NCI-H2107 (cell line): Measurements from ENCODE around the gene CFAP161.
"Not testable (repeated sequence)": the region's sequence is repeated elsewhere in the genome, so short reads cannot be mapped to it uniquely, and the experiment has no call there.

ENCODE experiments used
- DNase-seq: peaks from one replicate; lab custom pipeline; 2025; lab: John Stamatoyannopoulos, UW

The CFAP161 gene

DNA sequence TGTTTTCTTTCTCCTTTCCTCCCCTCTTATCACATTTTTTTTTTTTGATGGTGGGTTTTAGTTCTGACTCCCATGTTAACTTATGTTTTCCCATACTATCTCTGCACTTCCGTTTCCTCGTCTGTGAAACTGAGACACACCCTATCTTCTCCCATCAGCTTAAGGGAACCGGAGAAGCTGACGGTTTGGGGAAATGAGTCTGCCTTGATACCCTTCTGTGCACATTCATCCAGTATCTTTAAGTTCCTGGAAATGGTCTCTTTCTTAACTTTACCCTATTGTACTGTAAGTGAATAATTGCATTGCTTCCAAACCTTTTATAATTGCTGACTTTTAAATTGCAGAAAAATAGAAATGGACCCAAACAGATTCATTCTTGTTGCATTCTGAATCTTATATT, 26.2 kb upstream of the CFAP161 start:
- no peak for DNase-seq

DNA sequence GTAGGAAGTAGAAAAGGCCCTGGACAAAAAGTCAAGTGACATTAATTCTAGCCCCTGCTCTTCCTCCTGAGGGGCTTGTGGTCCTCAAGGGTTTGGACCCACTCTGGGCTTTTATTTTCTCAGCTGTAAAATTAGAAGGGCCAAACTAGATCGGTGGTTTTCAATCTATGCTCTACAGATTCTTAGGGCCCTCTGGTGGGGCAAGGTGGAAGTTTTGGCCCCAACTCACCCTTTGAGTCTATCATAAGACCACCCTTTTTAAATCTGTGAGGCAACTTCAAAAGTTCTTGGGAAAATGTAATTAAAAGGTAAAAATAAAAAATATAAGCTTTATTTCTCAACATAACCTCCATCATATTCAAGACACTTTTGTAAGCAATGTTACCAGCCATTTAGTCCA, 25.6 kb upstream of the CFAP161 start:
- DNase-seq, result no peak

DNA sequence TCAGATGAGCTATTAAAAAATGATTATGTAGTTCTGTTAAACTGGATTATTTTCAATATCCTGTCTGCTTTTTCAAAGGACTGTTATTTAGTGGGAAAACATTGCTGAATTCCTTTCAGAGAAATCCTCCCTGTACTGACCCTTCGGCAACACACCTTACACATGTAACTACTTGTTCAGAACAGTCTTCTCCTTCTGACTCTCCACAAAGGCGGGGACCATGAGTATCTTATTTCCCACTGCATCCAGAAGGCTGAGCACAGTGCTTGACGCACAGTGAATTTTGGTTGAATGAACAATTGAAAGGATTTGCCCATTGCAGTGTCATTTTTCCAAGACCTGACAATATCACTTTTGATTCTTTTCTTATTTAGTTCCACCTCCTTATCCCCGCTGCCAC, 23.1 kb upstream of the CFAP161 start:
- no peak for DNase-seq

DNA sequence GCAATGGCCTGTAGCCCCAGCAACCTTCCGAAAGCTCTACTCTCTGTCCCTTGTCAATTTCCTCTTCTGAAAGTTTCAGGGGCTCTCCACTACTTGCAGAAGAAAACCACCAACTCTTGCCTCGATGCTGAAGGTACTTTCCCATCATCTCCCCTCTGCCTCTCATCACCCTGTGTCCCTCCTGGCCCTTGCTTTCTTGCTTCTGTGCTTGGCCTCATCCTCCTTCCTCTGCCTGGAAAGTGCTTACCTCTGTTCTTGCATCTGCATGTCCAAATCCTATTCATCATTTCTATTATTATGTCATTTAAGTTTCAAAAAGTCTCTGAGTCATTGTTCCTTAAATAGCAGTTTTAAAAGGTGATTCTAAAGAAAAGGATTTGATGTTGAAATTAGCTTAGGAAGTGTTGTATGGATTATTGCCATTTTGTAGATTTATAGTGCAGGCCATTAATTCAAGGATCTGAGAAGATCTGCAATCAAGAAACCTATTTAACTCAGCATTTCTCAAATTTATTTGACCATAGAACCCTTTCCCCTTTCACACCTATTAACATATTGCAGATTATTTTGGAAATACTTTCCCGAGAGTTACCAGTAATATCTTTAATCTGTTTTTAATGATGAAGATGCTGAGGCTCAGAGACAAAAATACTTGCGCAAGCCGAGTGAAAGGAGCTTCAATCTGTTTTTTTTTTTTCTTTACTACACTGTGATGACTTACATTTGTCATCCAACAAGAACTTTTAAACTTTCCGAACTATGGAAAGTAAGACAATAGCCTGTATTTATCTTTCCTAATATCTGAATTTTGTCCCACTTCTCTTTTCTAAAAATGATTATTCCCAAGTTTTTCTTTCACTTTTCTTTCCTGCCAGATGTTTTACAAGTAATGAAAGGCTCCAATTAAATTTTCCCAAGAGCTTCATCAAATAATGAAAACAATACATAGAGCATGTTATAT, 22.3 kb upstream of the CFAP161 start:
- no peak for DNase-seq

DNA sequence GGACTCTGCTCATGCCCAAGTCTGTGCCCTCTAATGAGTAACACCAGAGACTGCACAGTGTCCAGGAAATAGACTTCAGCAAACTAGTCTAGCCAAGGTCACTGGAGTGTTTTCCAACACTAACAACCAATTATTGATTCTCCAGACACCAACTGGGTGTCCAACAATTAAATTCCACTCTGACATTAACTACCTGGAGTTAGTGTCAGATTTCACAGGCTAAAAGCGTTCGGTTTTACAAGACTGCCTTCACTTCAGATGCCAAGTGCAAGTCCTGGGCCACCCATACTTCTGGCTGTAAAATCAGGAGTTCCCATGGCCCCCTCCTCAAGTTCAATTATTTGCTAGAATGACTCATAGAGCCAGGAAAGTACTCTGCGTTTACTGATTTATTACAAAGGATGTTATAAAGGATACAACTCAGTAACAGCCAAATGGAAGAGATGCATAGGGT, 20.8 kb upstream of the CFAP161 start:
- no peak for DNase-seq

DNA sequence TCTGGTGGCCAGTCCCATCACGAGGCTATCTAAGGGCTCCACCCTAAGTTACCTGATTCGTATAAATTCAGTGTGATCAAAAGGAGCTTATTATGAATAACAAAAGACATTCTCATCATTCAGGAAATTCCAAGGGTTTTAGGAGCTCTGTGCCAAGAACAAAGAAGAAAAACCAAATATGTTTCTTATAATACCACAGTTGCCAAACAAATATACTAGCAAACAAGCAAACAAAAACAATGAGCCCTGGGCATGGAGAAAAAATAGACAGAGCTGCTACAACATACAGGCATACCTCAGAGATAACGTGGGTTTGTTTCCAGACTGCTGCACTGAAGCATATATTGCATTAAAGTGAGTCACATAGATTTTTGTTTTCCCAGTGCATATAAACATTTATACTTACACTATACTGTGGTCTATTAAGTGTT, 20.2 kb upstream of the CFAP161 start:
- no peak for DNase-seq

DNA sequence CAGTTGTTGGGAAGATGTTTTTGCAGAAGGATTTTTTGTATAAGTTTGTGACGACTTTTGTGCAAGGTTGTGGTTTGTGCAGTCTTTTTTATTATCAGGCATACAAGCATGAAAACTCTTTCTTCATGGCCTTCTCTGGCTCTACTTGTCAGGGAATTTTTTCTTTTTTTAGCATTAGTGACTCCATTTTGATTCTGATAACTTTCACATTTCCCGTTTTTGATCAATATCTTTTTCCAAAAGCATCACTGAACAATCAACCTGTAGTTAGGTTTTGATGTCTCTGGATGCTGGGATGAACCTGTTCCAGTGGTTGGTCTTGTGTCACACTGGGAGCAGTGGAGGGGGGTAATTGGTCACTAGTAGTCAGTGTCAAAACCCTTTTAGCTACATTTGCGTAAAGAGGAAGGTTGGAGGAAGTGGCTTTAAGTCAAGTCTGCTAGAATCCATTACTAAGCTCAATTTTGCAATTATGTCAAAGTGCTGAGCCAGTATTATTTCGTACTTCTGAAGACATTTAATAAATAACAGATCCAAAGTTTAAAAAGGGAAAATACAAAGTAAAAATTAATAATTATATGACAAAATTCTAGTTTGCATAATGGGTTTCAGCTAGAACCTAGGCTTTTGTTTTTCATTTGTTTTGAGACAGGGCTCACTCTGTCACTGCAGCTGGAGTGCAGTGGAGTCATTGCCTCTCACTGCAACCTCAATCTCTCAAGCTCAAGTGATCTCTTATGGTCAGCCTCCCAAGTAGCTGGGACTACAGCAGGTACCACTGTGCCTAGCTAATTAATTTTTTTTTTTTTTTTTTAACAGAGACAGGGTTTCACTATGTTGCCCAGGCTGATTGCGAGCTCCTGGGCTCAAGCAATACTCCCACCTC, 18.8 kb upstream of the CFAP161 start:
- no peak for DNase-seq

DNA sequence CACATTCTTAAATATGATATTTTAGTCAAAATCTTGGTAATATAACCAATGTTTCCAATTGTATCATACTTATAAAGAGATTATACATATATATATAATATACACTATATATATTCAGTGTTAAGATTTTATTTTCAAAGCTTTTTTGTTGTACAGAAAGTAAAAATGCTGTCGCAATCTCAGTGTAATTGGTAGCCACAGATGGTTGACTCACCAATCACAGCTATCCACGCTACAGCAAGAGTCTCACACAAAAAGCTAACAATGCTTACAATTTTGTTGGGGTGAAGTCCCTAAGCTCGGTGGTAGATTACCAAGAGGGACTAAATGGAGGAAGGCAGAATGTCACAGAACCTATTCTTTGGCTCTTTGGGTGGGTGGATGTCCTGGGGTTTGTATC, 16.9 kb upstream of the CFAP161 start:
- no peak for DNase-seq

DNA sequence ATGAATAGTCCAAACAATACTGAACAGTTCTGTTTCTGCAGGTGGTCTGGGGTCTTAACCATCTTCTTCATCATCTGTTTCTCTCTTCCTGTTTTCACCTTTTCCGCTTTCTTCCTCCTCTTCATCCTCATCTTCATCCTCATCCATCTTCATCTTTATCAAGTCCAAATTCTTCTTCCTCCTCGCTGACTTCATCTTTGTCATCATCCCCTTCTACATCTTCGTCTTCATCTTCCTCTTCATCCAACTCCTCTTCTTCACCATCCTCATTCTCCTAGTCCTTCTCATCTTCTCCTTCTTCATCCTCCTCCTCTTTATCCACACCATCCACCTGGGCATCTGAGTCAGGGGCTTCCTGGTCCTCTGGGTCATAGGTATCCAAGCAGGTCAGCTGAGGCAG, 16.5 kb upstream of the CFAP161 start:
- no peak for DNase-seq

DNA sequence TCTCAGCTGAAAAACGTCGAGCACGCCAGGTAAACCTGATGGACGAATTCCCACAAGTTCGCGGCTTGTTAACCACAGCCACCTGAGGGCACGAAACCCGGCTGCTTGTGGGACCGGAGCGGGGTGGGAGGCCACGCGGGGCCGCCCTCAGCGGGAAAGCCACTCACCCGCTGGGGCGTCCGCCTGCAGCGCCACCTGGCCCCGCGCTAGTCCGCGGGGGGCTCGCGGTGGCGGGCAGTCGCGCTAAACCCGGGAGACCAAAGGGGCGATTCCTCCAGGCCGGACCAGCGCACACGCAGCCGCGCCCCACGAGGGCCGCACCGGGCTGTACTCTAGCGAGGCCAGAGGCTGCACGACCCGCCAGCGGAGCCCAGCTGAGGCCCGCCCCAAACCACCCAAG, 15.7 kb upstream of the CFAP161 start:
- no peak for DNase-seq

DNA sequence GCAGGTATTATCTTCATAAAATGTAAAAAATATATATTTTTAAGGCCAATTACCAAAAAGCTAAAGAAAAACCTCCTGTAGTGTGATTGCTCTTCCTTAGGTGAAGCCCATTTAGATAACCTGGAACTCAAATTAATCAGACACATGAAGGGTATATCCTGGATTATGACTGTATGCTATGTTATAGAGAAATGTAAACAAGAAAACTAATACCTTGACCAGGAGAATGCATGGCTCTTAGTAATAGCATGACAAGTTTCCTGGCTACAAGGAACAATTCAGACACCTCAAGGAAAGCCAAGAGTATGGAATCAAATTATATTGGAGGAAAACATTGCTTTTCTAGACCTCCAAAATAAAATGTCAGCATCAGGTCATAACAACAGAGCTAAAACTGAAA, 14.0 kb upstream of the CFAP161 start:
- DNase-seq, result no peak

DNA sequence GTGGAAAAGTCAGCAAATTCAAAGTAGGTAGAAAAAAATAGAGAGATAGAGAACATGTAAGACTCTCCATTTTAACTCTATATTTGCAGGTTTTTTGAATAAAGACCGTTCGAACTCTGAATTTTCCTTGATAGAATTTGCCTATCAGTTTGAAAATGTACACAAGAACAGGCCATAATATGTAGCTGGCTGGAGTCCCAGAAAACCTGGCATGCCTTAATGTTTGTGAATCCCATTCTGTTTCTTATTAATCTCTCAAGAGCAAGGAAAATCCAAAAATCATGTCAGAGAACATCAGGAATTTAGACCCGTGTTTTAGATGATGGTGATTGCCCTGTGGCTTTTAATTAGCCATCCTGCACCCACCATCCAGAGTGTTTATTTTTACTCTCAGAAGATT, 7.2 kb upstream of the CFAP161 start:
- DNase-seq, result no peak

DNA sequence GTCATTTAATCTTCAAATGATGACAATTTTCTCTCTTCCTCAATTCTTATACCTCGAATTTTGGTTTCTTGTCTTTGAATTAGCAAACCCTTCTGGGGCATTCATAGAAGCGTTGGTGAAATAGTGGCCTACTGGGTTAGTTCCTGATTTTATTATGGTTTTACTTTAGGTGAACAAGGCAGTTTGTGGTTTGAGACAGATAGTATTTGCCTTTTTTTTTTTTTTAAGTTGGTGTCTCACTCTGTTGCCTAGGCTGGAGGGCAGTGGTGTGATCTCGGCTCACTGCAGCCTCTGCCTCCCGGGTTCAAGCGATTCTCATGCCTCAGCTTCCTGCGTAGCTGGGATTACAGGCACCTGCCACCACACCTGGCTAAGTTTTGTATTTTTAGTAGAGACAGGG, 7.4 kb downstream of the CFAP161 start:
- not testable (repeated sequence) for DNase-seq

DNA sequence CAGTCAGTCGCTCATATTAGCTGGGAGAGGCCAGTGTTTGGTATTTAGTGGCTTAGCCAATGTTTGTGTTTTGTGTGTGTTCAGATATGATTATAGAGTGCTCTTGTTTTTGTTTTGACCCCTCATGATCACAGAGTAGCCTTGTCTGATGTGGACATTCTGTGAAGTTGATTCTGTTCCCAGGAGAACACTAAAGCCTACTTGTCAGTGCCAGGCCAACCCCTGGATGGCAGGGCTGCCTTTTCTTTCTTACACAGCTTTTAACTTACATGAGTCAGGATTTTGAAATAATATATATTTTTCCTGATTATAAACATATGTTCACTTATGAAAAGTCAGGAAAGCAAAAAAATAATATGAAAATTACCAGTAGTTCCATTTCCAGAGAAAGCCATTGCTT, 11.9 kb downstream of the CFAP161 start:
- no peak for DNase-seq

DNA sequence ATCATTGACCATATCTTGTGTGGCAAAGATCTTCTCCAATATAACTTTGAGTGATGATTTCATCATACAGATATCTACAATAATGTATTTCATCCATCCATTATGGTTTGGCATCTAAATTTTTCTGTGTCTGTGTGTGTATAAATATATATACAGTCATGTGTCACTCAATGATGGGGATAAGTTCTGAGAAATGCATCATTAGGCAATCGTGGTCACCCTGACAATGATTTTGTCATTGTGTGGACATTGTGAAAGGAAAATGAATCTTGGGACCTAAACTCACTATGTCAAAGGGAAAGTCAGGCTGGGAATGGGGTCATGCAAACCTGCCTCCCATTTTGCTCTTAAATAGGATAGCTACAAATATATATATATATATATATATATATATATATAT, 12.4 kb downstream of the CFAP161 start:
- DNase-seq, result no peak

DNA sequence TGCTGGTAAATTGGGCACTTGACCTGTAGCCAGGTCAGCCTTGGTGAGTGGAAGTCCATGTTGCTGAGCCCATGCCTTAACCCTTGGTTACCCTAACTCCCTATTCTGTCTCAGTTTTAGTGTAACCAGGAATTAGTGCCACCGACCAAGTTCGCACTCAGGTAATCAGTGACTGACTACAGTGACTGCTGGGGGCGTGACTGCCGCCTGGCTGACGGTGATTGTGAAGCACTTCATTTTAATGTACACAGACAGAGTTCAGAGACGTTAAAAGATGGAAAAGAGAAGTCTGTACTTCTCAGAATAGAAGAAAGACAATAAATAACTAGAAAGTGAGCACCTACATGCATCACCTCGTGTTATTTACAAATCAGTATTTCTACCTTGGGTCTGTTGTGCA, 17.3 kb downstream of the CFAP161 start:
- DNase-seq, result no peak

DNA sequence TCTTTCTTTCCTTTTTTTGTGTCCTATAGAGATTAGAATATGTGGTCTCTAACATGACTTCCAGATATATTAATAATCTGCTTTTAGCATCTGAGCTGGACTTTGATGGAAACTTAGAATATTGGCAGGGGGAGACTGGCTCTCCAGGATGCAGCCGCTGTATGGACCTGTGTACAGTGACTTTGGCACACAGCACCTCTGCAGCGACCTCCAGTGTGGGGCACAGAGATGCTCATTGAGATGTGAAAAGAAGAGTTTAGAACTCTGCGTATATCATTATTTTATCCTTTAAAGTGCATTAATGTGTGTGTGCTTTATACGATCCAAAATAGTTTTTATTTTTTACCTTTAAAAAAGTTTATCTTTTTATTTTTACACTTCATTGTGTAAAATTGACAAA, 18.3 kb downstream of the CFAP161 start:
- no peak for DNase-seq

DNA sequence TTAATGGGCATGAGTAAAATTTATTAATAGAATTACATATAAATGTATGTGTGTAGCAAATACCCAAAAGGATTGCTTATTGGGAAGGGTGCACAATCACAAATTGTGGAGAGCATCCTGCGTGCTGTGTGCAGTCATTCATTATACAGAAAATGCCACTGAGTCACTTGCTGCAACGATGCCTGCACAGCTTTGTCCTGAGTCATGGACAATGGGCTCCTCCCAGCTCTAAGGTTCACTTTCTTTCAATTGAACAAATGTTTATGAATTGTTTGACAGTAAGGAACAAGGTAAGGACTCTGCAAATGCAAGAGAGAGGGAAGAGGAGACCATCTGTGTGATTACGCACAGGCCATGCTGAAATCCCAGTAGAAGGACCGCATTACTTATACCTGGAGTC, 18.7 kb downstream of the CFAP161 start:
- DNase-seq, result no peak

DNA sequence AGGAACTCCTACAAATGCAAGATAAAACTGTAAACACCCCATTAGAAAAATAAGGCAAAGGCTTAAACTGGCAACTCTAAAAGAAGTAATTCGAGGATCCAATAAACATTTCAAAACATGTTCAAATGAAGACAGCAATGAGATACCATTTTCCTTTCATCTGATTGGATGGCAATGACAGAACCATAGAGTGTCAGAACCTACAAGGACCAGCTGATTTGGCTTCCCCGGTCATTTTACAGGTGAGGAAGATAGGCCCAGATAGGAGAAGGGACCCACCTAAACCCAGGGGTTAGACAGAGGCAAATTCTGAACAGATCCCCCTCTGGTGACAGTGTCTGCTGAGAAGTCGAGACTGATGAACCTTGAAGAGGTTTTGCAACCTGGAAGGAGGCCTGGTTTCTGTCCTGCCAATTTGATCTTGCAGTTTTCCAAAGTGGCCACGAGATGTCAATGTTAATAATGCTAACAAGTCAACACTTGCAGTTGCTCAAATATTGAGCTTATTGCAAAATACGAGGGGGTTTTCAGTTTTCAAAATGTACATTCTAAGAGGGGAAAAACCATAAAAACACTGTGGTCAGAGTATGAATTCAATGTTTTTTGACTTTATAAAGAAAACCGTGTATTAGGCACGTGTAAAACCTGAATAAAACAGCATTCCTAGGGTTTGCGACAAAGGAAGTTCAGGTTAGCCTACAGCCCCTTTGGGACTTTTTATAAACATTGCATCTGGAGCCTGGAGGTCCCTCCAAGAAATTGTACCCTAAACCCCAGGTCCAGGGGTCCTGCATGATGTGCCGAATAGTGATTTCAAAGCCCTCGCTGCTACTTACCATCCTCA, 21.5 kb downstream of the CFAP161 start:
- DNase-seq, result no peak

DNA sequence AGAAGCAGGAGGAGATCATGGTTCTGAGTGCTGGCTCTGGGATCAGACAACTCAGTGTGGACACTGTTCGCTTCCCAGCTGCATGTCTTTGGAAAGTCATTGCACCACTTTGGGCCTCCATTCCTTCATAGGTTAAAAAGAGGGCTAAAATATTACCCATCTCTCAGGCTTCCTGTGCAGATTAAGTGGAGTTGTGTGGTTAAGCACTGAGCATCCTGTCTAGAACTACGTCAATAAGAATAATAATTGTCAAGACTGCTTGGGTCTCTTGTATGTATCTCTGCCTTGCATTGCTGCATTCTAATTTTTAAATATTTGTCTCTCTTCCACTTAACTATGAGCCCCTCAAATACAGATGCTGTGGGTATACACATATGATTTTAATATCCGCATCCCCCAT, 22.3 kb downstream of the CFAP161 start:
- DNase-seq, result no peak

DNA sequence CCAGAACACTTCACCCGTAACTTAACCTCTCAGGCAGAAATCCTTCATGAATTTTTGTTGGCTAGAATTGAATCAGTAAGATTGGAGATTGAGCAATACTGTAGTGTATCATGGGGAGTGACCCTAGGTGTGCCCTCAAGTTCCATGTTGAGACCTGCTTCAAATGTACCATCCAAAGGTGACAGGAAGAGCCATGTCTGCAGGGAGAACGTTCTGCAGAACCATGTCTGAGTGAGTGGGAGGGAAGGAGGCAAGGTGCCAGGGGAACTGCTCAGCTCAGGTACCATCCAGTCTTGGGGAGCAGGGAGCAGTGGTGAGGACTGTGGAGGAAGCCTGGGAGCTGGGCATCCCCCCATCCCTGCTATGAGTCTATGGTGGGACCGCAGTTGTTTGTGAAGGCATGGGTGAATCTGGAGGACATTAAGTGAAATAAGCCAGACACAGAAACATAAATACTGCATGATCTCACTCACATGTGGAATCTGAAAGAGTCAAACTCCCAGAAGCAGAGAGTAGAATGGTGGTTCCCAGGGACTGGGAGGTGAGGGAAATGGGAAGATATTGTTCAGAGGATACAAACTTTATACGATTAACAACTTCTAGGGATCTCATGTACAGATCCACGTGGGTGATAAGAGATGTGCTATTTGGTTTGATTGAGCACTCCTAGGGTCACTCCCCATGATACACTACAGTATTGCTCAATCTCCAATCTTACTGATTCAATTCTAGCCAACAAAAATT, 23.3 kb downstream of the CFAP161 start:
- DNase-seq, result no peak

DNA sequence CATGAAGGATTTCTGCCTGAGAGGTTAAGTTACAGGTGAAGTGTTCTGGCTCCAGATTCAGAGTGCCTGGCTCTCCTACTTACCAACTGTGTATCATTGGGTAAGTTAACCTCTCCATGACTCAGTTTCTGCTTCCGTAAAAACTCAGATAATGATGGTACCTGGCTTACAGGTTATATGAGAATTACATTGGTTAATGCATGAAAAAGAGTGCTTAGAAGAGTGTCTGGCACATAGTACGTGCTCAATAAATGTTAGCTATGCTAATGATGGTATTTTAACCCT, 23.8 kb downstream of the CFAP161 start:
- DNase-seq, result no peak
